Neural progenitor cell (in vitro differentiated cells): ENCODE results near the gene GAS6. TPM values are rescaled to one million over a fixed set of nuclear protein-coding genes. Genes with fewer than 3 reads are reported as not detected.

Experiments
- DNase-seq: peaks from one replicate; pipeline ENCODE4 v3.0.0-alpha.2; 2016; ENCODE audit warnings: low spot score
- H2AFZ ChIP-seq: fragments of 200-600 bp; sonication (generic); replicated peaks from 2 replicates; pipeline ENCODE4 v1.6.1; 2016; ENCODE audit warnings: antibody characterized with exemption
- H3F3A ChIP-seq: fragments of 200-600 bp; sonication (generic); 2 replicates; pipeline ENCODE4 v1.6.1; 2016; ENCODE audit warnings: antibody characterized with exemption, low read depth
- H3K27ac ChIP-seq: fragments of 200-600 bp; sonication (generic); 2 replicates; pipeline ENCODE4 v1.5.1; 2016; ENCODE audit warnings: mild to moderate bottlenecking
- H3K27me3 ChIP-seq: fragments of 200-600 bp; sonication (generic); 2 replicates; pipeline ENCODE4 v1.6.1; 2016; ENCODE audit warnings: mild to moderate bottlenecking, moderate library complexity
- H3K36me3 ChIP-seq: fragments of 200-600 bp; sonication (generic); 2 replicates; pipeline ENCODE4 v1.5.1; 2016
- H3K4me1 ChIP-seq: fragments of 200-600 bp; sonication (generic); 2 replicates; pipeline ENCODE4 v1.6.1; 2016; ENCODE audit warnings: mixed run types
- H3K4me2 ChIP-seq: fragments of 200-600 bp; sonication (generic); 2 replicates; pipeline ENCODE4 v1.6.1; 2016
- H3K4me3 ChIP-seq: fragments of 200-600 bp; sonication (generic); 2 replicates; pipeline ENCODE4 v1.5.1; 2016
- H3K79me2 ChIP-seq: fragments of 200-600 bp; sonication (generic); 2 replicates; pipeline ENCODE4 v1.6.1; 2016; ENCODE audit warnings: low read depth
- H3K9ac ChIP-seq: fragments of 200-600 bp; sonication (generic); 2 replicates; pipeline ENCODE4 v1.6.1; 2016
- H3K9me3 ChIP-seq: fragments of 200-600 bp; sonication (generic); 2 replicates; pipeline ENCODE4 v1.5.1; 2016; ENCODE audit warnings: low read depth
- H4K20me1 ChIP-seq: fragments of 200-600 bp; sonication (generic); 2 replicates; pipeline ENCODE4 v1.6.1; 2016; ENCODE audit warnings: low read depth
- H3K27ac Mint-ChIP-seq: 3 replicates; pipeline ENCODE4 v1.8.0; 2021; ENCODE audit warnings: mixed read lengths
- H3K27me3 Mint-ChIP-seq: 2 replicates; pipeline ENCODE4 v1.8.0; 2022; ENCODE audit warnings: low read depth, mild to moderate bottlenecking, inconsistent platforms, moderate library complexity, mixed read lengths; ENCODE audit not compliant: insufficient read depth
- H3K36me3 Mint-ChIP-seq: 3 replicates; pipeline ENCODE4 v1.8.0; 2021; ENCODE audit warnings: mixed read lengths
- H3K4me1 Mint-ChIP-seq: 3 replicates; pipeline ENCODE4 v1.8.0; 2021; ENCODE audit warnings: mixed read lengths
- H3K4me3 Mint-ChIP-seq: 3 replicates; pipeline ENCODE4 v1.8.0; 2021; ENCODE audit warnings: mild to moderate bottlenecking, moderate library complexity, mixed read lengths
- H3K9me3 Mint-ChIP-seq: 3 replicates; pipeline ENCODE4 v1.8.0; 2020; ENCODE audit warnings: mixed read lengths
- CTCF ChIP-seq: fragments of 200-600 bp; sonication (generic); IDR thresholded peaks from 2 replicates; pipeline ENCODE4 v1.5.1; 2017; ENCODE audit warnings: antibody characterized with exemption, mild to moderate bottlenecking
- EZH2 ChIP-seq: fragments of 200-600 bp; sonication (generic); IDR thresholded peaks from 2 replicates; pipeline ENCODE4 v1.6.1; 2017; ENCODE audit warnings: antibody characterized with exemption, mild to moderate bottlenecking, moderate library complexity
- EZH2phosphoT487 ChIP-seq: fragments of 200-600 bp; sonication (generic); IDR thresholded peaks from 2 replicates; pipeline ENCODE4 v1.6.1; 2017; ENCODE audit warnings: antibody characterized with exemption
- total RNA-seq: library from RNA; depleted of rRNA; stranded (reverse); fragments of >200 nt; gene quantifications from 2 replicates; pipeline ENCODE4 v1.2.3, GENCODE V29; 2015; ENCODE audit warnings: low replicate concordance

GAS6 gene
- total RNA-seq, 1 donor from 2014 or later = 12.8 TPM

GRCh38 chr13:113808058-113808834, 55.6 kb downstream of the GAS6 start:
- Mint-ChIP-seq H3K9me3 (peaks cover 21% of the 10 kb centered on the region), H3K27ac (no peak overlapping the region), H3K36me3 (peaks cover 4% of the 10 kb centered on the region), H3K27me3 (peaks cover 10% of the 10 kb centered on the region), H3K4me3 (no peak overlapping the region), H3K4me1 (no peaks in the 10 kb centered on the region)
- H3K4me1 ChIP-seq = no peaks in the 10 kb centered on the region
- H3K79me2 ChIP-seq = no peaks in the 10 kb centered on the region
- H3K9ac ChIP-seq = no peak overlapping the region
- no peak overlapping the region for H3K27ac ChIP-seq
- no peak overlapping the region for H3K4me2 ChIP-seq
- TF ChIP-seq EZH2 (no peak), CTCF (no peak), EZH2phosphoT487 (no peak)
- H3K9me3 ChIP-seq = peaks cover 5% of the 10 kb centered on the region
- no peaks in the 10 kb centered on the region for H4K20me1 ChIP-seq
- no peak for DNase-seq
- no peak overlapping the region for H2AFZ ChIP-seq
- H3F3A ChIP-seq = no peaks in the 10 kb centered on the region
- H3K4me3 ChIP-seq = no peak overlapping the region
- H3K36me3 ChIP-seq = no peaks in the 10 kb centered on the region
- no peaks in the 10 kb centered on the region for H3K27me3 ChIP-seq

GRCh38 chr13:113806526-113806925, 57.4 kb downstream of the GAS6 start:
- Mint-ChIP-seq H3K4me1 (peaks cover 6% of the 10 kb centered on the region), H3K27ac (no peak overlapping the region), H3K27me3 (peaks cover 10% of the 10 kb centered on the region), H3K4me3 (no peak overlapping the region), H3K36me3 (peaks cover 4% of the 10 kb centered on the region), H3K9me3 (peaks cover 21% of the 10 kb centered on the region)
- peaks cover 9% of the 10 kb centered on the region for H3K4me1 ChIP-seq
- no peak for DNase-seq
- no peak overlapping the region for H3K4me3 ChIP-seq
- no peaks in the 10 kb centered on the region for H3F3A ChIP-seq
- H3K4me2 ChIP-seq = no peak overlapping the region
- H3K27ac ChIP-seq = no peak overlapping the region
- no peak overlapping the region for H2AFZ ChIP-seq
- no peaks in the 10 kb centered on the region for H3K79me2 ChIP-seq
- TF ChIP-seq EZH2phosphoT487 = no peak
- TF ChIP-seq CTCF = no peak
- TF ChIP-seq EZH2 = no peak
- no peaks in the 10 kb centered on the region for H3K27me3 ChIP-seq
- H3K9ac ChIP-seq = no peak overlapping the region
- no peaks in the 10 kb centered on the region for H4K20me1 ChIP-seq
- peaks cover 5% of the 10 kb centered on the region for H3K9me3 ChIP-seq
- H3K36me3 ChIP-seq = no peaks in the 10 kb centered on the region

- H3F3A ChIP-seq = no peaks in the 10 kb centered on the region
- TF ChIP-seq EZH2 (no peak), EZH2phosphoT487 (no peak), CTCF (no peak)
These were observed 57.8 kb downstream of the GAS6 start for GRCh38 chr13:113806104-113806471.

More at GRCh38 chr13:113806104-113806471, 57.8 kb downstream of the GAS6 start:
- no peaks in the 10 kb centered on the region for H3K36me3 ChIP-seq
- H3K4me3 Mint-ChIP-seq = no peak overlapping the region
- peaks cover 9% of the 10 kb centered on the region for H3K4me1 ChIP-seq
- DNase-seq = no peak
- H3K9ac ChIP-seq = no peak overlapping the region
- H3K4me3 ChIP-seq = no peak overlapping the region
- H3K27me3 ChIP-seq = no peaks in the 10 kb centered on the region
- no peaks in the 10 kb centered on the region for H4K20me1 ChIP-seq
- H3K4me2 ChIP-seq = no peak overlapping the region
- H3K9me3 ChIP-seq = peaks cover 5% of the 10 kb centered on the region
- peaks cover 6% of the 10 kb centered on the region for H3K4me1 Mint-ChIP-seq
- H3K36me3 Mint-ChIP-seq = peaks cover 4% of the 10 kb centered on the region
- no peak overlapping the region for H2AFZ ChIP-seq
- H3K79me2 ChIP-seq = no peaks in the 10 kb centered on the region
- no peak overlapping the region for H3K27ac Mint-ChIP-seq
- H3K27me3 Mint-ChIP-seq = peaks cover 10% of the 10 kb centered on the region
- H3K27ac ChIP-seq = no peak overlapping the region
- H3K9me3 Mint-ChIP-seq = peaks cover 21% of the 10 kb centered on the region
